H1 (cell line): ENCODE measurements around the gene CMPK2. TPM values are rescaled to one million over a fixed set of nuclear protein-coding genes. Genes with fewer than 3 reads are reported as not detected.

Experiments used
- CTCF ChIA-PET: fragments of 300-600 bp; sonication (Branson Sonifier 250); formaldehyde crosslinking; loops from one replicate; lab custom pipeline; 2021; ENCODE audit not compliant: partially characterized antibody; lab: Charles Lee
- POLR2A ChIA-PET: fragments of 300-600 bp; sonication (Branson Sonifier 250); formaldehyde crosslinking; loops from one replicate; lab custom pipeline; 2021; ENCODE audit warnings: inconsistent platforms; ENCODE audit not compliant: partially characterized antibody; lab: Charles Lee
- DNase-seq, 2 experiments: peaks; one replicate each; pipeline versions ENCODE4 v3.0.0 to v3.0.0-alpha.2; 2010 to 2022; ENCODE audit warnings: low spot score in 2 of 2, low read depth in 1 of 2, mixed read lengths in 1 of 2
- FAIRE-seq: peaks from 2 replicates; lab custom pipeline; 2011; peaks lifted over from hg19 to GRCh38; lab: Jason Lieb, UNC
- H2AFZ ChIP-seq: 2 replicates; pipeline ENCODE4 v1.8.1; 2012; ENCODE audit warnings: low read length, inconsistent platforms
- H2AK5ac ChIP-seq: 2 replicates; pipeline ENCODE4 v1.6.1; 2013; ENCODE audit warnings: low read depth, low read length
- H2BK120ac ChIP-seq: replicated peaks from 2 replicates; pipeline ENCODE3; 2013; ENCODE audit warnings: low read depth, low read length, inconsistent platforms
- H2BK12ac ChIP-seq: 2 replicates; pipeline ENCODE4 v1.6.1; 2013; ENCODE audit warnings: low read depth, low read length
- H2BK15ac ChIP-seq: 2 replicates; pipeline ENCODE4 v1.6.1; 2013; ENCODE audit warnings: low read length
- H2BK20ac ChIP-seq: 2 replicates; pipeline ENCODE4 v1.6.1; 2013; ENCODE audit warnings: low read length
- H2BK5ac ChIP-seq: 2 replicates; pipeline ENCODE4 v1.6.1; 2013; ENCODE audit warnings: low read depth, low read length
- H3K14ac ChIP-seq: 2 replicates; pipeline ENCODE4 v1.6.1; 2013; ENCODE audit warnings: inconsistent platforms; ENCODE audit not compliant: insufficient read length
- H3K18ac ChIP-seq: 2 replicates; pipeline ENCODE4 v1.6.1; 2013; ENCODE audit warnings: low read length; ENCODE audit errors: extremely low read depth
- H3K23ac ChIP-seq: 2 replicates; pipeline ENCODE4 v1.6.1; 2013; ENCODE audit warnings: inconsistent platforms; ENCODE audit not compliant: insufficient read length
- H3K23me2 ChIP-seq: 2 replicates; pipeline ENCODE4 v1.6.1; 2013; ENCODE audit warnings: low read depth, low read length
- H3K27ac ChIP-seq: 2 replicates; pipeline ENCODE4 v1.6.1; 2011; ENCODE audit warnings: low read depth, low read length, inconsistent platforms
- H3K27me3 ChIP-seq, 4 experiments: replicated peaks in 1 of 4; 1 replicate in 1 of 4; 2 replicates in 3 of 4; pipeline versions ENCODE4 v1.6.1 to v1.8.1; 2011 to 2013; ENCODE audit warnings: low read length in 3 of 4, mild to moderate bottlenecking in 3 of 4, inconsistent platforms in 2 of 4, mixed read lengths in 2 of 4, moderate library complexity in 1 of 4; ENCODE audit not compliant: control insufficient read depth in 3 of 4, insufficient read depth in 3 of 4; ENCODE audit errors: extremely low read depth in 1 of 4
- H3K36me3 ChIP-seq, 4 experiments: 2 replicates each; pipeline versions ENCODE4 v1.6.1 to v1.8.1; 2011 to 2013; ENCODE audit warnings: mild to moderate bottlenecking in 4 of 4, low read length in 3 of 4, moderate library complexity in 2 of 4, control low read depth in 1 of 4, inconsistent platforms in 1 of 4; ENCODE audit not compliant: insufficient read depth in 4 of 4, control insufficient read depth in 2 of 4
- H3K4ac ChIP-seq: replicated peaks from 2 replicates; pipeline ENCODE3; 2013; ENCODE audit warnings: low read length, low read depth, mixed read lengths, inconsistent platforms; ENCODE audit not compliant: insufficient read length
- H3K4me1 ChIP-seq, 4 experiments: replicated peaks in 1 of 4; 1 replicate in 1 of 4; 2 replicates in 3 of 4; pipeline versions ENCODE4 v1.6.1 to v1.8.1; 2011 to 2013; ENCODE audit warnings: low read length in 3 of 4, inconsistent platforms in 2 of 4, mixed read lengths in 1 of 4; ENCODE audit not compliant: insufficient read depth in 4 of 4, control insufficient read depth in 3 of 4
- H3K4me2 ChIP-seq, 2 experiments: 2 replicates each; pipeline versions ENCODE4 v1.6.1 to v1.8.1; 2011 to 2013; ENCODE audit warnings: low read depth in 2 of 2, low read length in 2 of 2, control low read depth in 1 of 2, inconsistent platforms in 1 of 2, mild to moderate bottlenecking in 1 of 2; ENCODE audit not compliant: insufficient read depth in 1 of 2
- H3K4me3 ChIP-seq, 4 experiments: fragments of 200-600, 300-600 bp in 1 of 4; sonication (generic), shearing (Covaris generic), sonication (Bioruptor Twin) in 1 of 4; 2 replicates each; pipeline versions ENCODE4 v1.5.1 to v1.8.1; 2011 to 2016; ENCODE audit warnings: low read length in 4 of 4, low read depth in 3 of 4, control low read depth in 2 of 4, inconsistent platforms in 2 of 4, mild to moderate bottlenecking in 2 of 4, mixed read lengths in 1 of 4, moderate library complexity in 1 of 4; ENCODE audit not compliant: insufficient read depth in 2 of 4; ENCODE audit errors: extremely low read depth in 1 of 4
- H3K56ac ChIP-seq: replicated peaks from 2 replicates; pipeline ENCODE3; 2013; ENCODE audit warnings: low read depth, mild to moderate bottlenecking, mixed read lengths, low read length, inconsistent platforms; ENCODE audit not compliant: insufficient read length
- H3K79me1 ChIP-seq: 2 replicates; pipeline ENCODE4 v1.6.1; 2013; ENCODE audit warnings: low read depth, low read length, control low read depth
- H3K79me2 ChIP-seq, 2 experiments: 2 replicates each; pipeline versions ENCODE4 v1.6.1 to v1.8.1; 2012 to 2013; ENCODE audit warnings: low read length in 2 of 2, mild to moderate bottlenecking in 2 of 2, inconsistent platforms in 1 of 2; ENCODE audit not compliant: insufficient read depth in 2 of 2, control insufficient read depth in 1 of 2
- H3K9ac ChIP-seq, 4 experiments: replicated peaks in 1 of 4; 1 replicate in 1 of 4; 2 replicates in 3 of 4; pipeline versions ENCODE4 v1.6.1 to v1.8.1; 2011 to 2013; ENCODE audit warnings: low read depth in 3 of 4, low read length in 3 of 4, control low read depth in 2 of 4, mild to moderate bottlenecking in 2 of 4, moderate library complexity in 2 of 4, inconsistent platforms in 1 of 4; ENCODE audit errors: extremely low read depth in 1 of 4
- H3K9me3 ChIP-seq, 2 experiments: 2 replicates each; pipeline versions ENCODE4 v1.6.1 to v1.8.1; 2012 to 2013; ENCODE audit warnings: mild to moderate bottlenecking in 2 of 2, moderate library complexity in 2 of 2, control low read depth in 1 of 2, inconsistent platforms in 1 of 2, low read depth in 1 of 2, low read length in 1 of 2, mixed read lengths in 1 of 2; ENCODE audit not compliant: insufficient read depth in 2 of 2
- H4K20me1 ChIP-seq, 2 experiments: replicated peaks in 1 of 2; 2 replicates each; pipeline versions ENCODE3 to v1.8.1; 2011 to 2013; ENCODE audit warnings: inconsistent platforms in 2 of 2, low read length in 2 of 2, mild to moderate bottlenecking in 1 of 2; ENCODE audit not compliant: insufficient read depth in 2 of 2, control insufficient read depth in 1 of 2
- H4K5ac ChIP-seq: 2 replicates; pipeline ENCODE4 v1.6.1; 2013; ENCODE audit warnings: low read length, low read depth, mixed read lengths, inconsistent platforms; ENCODE audit not compliant: insufficient read length
- H4K8ac ChIP-seq: 2 replicates; pipeline ENCODE4 v1.8.0; 2013; ENCODE audit warnings: mild to moderate bottlenecking, moderate library complexity, low read length, inconsistent platforms; ENCODE audit not compliant: insufficient read depth; ENCODE audit errors: extremely low read depth
- H4K91ac ChIP-seq: replicated peaks from 2 replicates; pipeline ENCODE3; 2013; ENCODE audit warnings: low read length, mixed read lengths, inconsistent platforms; ENCODE audit not compliant: insufficient read length
- whole genome bisulfite sequencing, 2 experiments: shearing (Covaris generic) in 1 of 2; methylation state at CpG; one replicate each; pipeline versions ENCODE4 v1.1.6 to v1.1.7; 2013 to 2015; ENCODE audit warnings: low lambda C conversion rate in 2 of 2, mixed read lengths in 2 of 2, inconsistent platforms in 1 of 2, low coverage in 1 of 2, missing lambda C conversion rate in 1 of 2; ENCODE audit not compliant: insufficient replicate concordance in 2 of 2, insufficient coverage in 1 of 2, insufficient read length in 1 of 2; ENCODE audit errors: extremely low coverage in 1 of 2, missing lambda C conversion rate in 1 of 2; 5-methylcytosine and 5-hydroxymethylcytosine counted together
- polyA plus RNA-seq, 7 experiments: library from polyadenylated mRNA; depleted of rRNA in 3 of 7; stranded (reverse) in 5 of 7; unstranded in 2 of 7; fragments of >200 nt in 5 of 7; fragments of 200-250 nt in 2 of 7; gene quantifications; 1 replicate in 5 of 7; 2 replicates in 1 of 7; 4 replicates in 1 of 7; pipeline versions ENCODE4 v1.2.1 to v1.2.3, GENCODE V29; 2011 to 2013; ENCODE audit warnings: missing spikeins in 2 of 7, mixed read lengths in 2 of 7
- total RNA-seq: library from RNA; stranded (reverse); fragmentation: NEBNext Ultra II Directional; extraction: Animal tissue kit (Norgen Biotek cat#: 25700); gene quantifications from 2 replicates; pipeline ENCODE4 v1.2.1, GENCODE V29; 2021

The CMPK2 gene
- total and polyA plus RNA-seq, 2 of the 8 experiments (the other 6 are each of a cell fraction or from before 2014, with no cell fraction given), result 0.28 to 0.53 TPM

GRCh38 chr2:6913415-6914157, 47.9 kb upstream of the CMPK2 start:
- Histone ChIP-seq H3K4me3 (no peak overlapping the region), H3K23me2 (peaks cover 8% of the 10 kb centered on the region), H4K20me1 (no peaks in the 10 kb centered on the region), H2BK15ac (no peak overlapping the region), H4K91ac (no peak overlapping the region), H4K5ac (no peak overlapping the region), H3K14ac (no peak overlapping the region), H3K56ac (no peak overlapping the region), H3K18ac (no peak overlapping the region), H4K8ac (no peak overlapping the region), H3K79me2 (no peaks in the 10 kb centered on the region), H3K27ac (no peak overlapping the region), H2AK5ac (no peak overlapping the region), H3K4me1 (peaks cover 3 to 12% (median 7%) of the 10 kb centered on the region in 4 experiments; a peak in 6 of 7 replicates), H2BK20ac (no peak overlapping the region), H3K27me3 (peaks cover 0 to 12% (median under 1%) of the 10 kb centered on the region in 4 experiments; a peak in 2 of 7 replicates), H3K9me3 (no peaks in the 10 kb centered on the region), H3K36me3 (no peaks in the 10 kb centered on the region), H3K23ac (no peak overlapping the region), H3K9ac (no peak overlapping the region), H3K4me2 (no peak overlapping the region), H3K4ac (no peak overlapping the region), H3K79me1 (no peaks in the 10 kb centered on the region), H2AFZ (no peak overlapping the region), H2BK120ac (no peak overlapping the region), H2BK5ac (no peak overlapping the region), H2BK12ac (no peak overlapping the region)
- WGBS, 2 experiments, result 90% methylated on average over 9 of the region's 9 CpGs; no CpG with 5 or more reads in 1 of the 2 experiments
- ChIA-PET CTCF (interaction anchor here (1.4 to 11.8 kb wide), 3 partner anchors 13 to 102 kb away, joined by 4 to 94 read pairs (median 22); no protein-coding TSS in a partner anchor), POLR2A (no interaction called here)
- DNase-seq (no peak), FAIRE-seq (no peak)
